Activated CD8-positive, alpha-beta memory T cell treated with anti-CD3 and anti-CD28 coated beads, Interleukin-2, amount 50 U/mL, for 1 hour (primary cell): ENCODE results near the gene TXNL4A.

Experiments
- DNase-seq: peaks from one replicate; pipeline ENCODE4 v3.0.0-alpha.2; 2020; ENCODE audit errors: extremely low read depth

The TXNL4A gene

GRCh38 chr18:79949697-79950487, 38.5 kb downstream of the TXNL4A start:
- no peak for DNase-seq

GRCh38 chr18:79948719-79949411, 39.5 kb downstream of the TXNL4A start:
- DNase-seq, result no peak

GRCh38 chr18:79947881-79948610, 40.3 kb downstream of the TXNL4A start:
- no peak for DNase-seq

GRCh38 chr18:79947054-79947755, 41.2 kb downstream of the TXNL4A start:
- no peak for DNase-seq

GRCh38 chr18:79945118-79946042, 43.0 kb downstream of the TXNL4A start:
- no peak for DNase-seq

GRCh38 chr18:79944746-79945117, 43.6 kb downstream of the TXNL4A start:
- no peak for DNase-seq

GRCh38 chr18:79944126-79944731, 44.1 kb downstream of the TXNL4A start:
- no peak for DNase-seq

GRCh38 chr18:79943608-79944125, 44.7 kb downstream of the TXNL4A start:
- no peak for DNase-seq

GRCh38 chr18:79942786-79943607, 45.4 kb downstream of the TXNL4A start:
- no peak for DNase-seq

GRCh38 chr18:79942211-79942610, 46.2 kb downstream of the TXNL4A start:
- DNase-seq, result no peak

GRCh38 chr18:79941473-79942119, 46.8 kb downstream of the TXNL4A start:
- DNase-seq, result no peak

- DNase-seq, result no peak
These were observed 47.4 kb downstream of the TXNL4A start for GRCh38 chr18:79940814-79941472.

GRCh38 chr18:79940126-79940813, 48.1 kb downstream of the TXNL4A start:
- no peak for DNase-seq

GRCh38 chr18:79939096-79939495, 49.3 kb downstream of the TXNL4A start:
- no peak for DNase-seq

- DNase-seq, result no peak
These were observed 50.2 kb downstream of the TXNL4A start for GRCh38 chr18:79938196-79938595.

- DNase-seq, result no peak
These were observed 51.1 kb downstream of the TXNL4A start for GRCh38 chr18:79937103-79937860.

- no peak for DNase-seq
These were observed 51.7 kb downstream of the TXNL4A start for GRCh38 chr18:79936641-79937040.
